GM19324 (cell line): Measurements from ENCODE around the gene ZNF672.
"Not testable (repeated sequence)": the region's sequence is repeated elsewhere in the genome, so short reads cannot be mapped to it uniquely, and the experiment has no call there.

Experiments
- ATAC-seq: cut with Tn5 transposase; IDR thresholded peaks from one replicate; pipeline ENCODE4 v1.9.1; 2021; ENCODE audit warnings: mild to moderate bottlenecking, moderate library complexity; ENCODE audit not compliant: unreplicated experiment, low FRiP score

Gene ZNF672

DNA sequence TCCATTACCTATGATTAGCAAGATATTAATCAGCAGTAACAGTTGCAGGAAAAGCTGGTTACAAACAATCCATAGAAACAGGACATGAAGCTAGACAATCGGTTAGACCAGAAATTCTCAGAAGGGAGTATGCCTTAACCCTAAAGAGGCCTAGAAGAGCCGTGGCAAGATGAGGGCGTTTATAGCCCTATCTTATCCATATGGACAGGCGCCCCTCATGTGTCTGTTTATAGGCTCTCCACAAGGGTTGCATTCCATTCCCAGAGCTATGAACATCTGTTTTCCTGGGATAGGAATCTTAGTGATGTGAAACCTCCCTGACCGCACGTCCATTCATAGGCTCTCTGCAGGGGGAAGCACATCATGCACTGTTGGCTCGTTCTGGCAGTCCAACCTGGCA lies 44.4 kb downstream of the ZNF672 start:
- not testable (repeated sequence) for ATAC-seq

DNA sequence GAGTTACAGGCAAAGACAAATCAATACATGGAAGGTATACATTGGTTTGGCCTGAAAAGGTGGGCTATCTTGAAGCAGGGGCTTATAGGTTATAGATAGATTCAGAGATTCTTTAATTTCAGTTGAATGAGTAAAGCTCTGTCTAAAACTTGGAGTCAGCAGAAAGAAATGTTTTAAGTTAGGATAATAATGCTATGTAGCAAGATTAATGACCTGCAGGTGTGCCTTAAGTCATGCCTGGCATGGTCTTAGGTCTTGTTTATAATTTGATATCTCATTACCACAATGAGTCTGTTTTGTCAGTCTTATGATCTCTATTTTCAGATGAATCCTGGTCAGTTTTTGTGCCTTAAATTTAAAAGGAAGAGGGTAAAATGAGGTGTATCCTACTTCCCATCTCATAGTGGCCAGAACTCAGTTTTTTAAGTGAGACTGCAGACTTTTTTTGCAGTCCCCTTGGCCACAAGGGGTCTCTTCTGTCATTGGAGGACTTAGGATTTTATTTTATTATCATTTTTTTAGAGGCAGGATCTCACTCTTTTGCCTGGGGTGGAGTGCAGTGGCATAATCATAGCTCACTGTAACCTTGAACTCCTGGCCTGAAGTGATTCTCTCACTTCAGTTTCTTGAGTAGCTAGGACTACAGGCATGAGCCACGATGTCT lies 46.7 kb downstream of the ZNF672 start:
- ATAC-seq, result no peak

DNA sequence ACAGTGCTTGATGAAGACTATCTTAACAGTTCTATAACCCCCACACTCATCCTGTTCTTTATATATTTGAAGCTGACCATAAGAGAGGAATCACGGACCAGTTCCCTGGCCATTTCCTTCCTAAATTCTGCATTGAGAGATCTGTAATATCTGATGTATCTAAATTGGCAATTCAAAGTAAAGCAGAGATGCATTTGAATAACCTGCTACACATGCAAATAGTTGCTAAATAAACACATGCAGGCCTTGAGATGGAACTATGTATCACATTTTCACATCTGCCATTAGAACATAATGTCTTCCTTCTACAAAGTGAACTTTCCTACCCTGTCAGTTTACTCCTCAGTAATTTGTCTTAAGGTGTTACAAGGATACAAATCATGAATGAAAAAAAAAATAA lies 47.6 kb downstream of the ZNF672 start:
- ATAC-seq, result no peak

DNA sequence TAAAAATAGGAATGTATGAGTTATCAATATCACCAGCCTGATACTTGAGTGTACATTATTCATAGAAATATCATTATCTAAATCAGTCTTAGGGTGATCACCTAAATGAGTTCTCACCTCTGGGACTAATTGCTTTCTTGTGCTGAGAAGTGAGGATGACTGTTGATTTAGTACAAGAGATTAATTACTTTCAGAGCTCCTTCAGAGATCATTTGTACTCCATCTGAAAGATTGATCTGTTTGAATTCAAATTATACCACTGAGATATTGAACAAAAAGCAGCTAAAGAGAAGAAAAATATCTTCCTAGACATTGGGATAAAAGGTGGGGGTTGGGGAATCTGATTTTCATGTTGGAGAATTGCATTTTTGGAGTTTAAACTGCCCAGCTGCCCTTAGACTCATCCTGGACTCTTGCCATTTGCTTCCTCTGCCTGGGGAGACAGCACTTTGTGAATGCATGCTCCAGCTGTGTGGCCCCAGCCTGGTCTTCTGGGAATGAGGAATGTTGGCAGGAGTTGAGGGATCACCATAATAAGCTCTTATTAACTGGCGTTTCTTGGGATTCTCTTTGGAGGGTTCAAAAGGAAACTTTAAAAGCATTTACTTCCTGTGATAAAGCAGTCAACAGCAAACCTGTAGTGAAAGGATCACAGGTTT lies 48.3 kb downstream of the ZNF672 start:
- ATAC-seq, result no peak

- not testable (repeated sequence) for ATAC-seq
Observed at GRCh38 chr1:248889914-248890243, 51.9 kb downstream of the ZNF672 start.

GRCh38 chr1:248890549-248891498 lies 52.8 kb downstream of the ZNF672 start:
- no peak for ATAC-seq

DNA sequence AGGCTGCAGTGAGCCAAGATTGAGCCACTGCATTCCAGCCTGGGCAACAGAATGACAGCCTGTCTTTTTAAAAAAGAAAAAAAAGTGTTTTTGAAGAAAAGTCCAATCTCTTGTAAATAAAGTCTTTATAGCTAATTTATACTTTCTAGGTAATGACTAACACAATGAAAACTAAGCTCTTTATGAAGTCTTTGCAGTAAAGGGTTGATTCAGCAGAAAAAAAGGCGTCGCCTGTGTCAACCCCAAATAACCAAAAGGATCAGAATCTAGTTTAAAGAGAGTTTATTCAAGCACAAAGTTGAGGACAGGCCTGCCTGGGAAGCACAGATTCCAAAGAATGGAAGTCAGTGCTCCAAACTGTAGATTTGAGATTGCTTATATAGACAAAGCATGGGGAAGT lies 53.7 kb downstream of the ZNF672 start:
- no peak for ATAC-seq

DNA sequence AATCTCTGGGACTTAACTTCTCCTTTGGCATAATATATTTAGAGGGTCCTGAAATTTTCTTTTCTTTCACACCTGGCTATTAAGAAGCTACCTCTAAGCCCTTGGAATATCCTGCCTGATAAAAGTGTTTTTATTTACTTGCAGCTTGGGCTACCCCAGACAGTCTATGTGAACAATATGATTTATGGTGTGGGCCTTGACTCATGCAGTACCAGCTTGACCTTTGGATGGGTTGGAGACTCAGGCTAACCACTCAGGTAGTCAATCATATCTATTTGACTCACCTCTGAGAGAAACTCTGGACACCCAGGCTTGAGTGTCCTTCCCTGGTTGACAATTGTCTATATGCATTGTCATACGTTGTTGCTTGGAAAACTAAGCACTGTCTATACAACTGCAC lies 54.6 kb downstream of the ZNF672 start:
- ATAC-seq, result no peak

GRCh38 chr1:248894837-248895236 lies 56.8 kb downstream of the ZNF672 start:
- ATAC-seq, result no peak

GRCh38 chr1:248897412-248898337 lies 59.7 kb downstream of the ZNF672 start:
- no peak for ATAC-seq
